Measurements from ENCODE around the gene MAX. TPM values are rescaled to one million over a fixed set of nuclear protein-coding genes. Genes with fewer than 3 reads are reported as not detected.

Gene MAX
- total and polyA plus RNA-seq, 2 donors (not counting 1 experiment from before 2014, with no cell fraction given), result 35.0 to 85.8 TPM

GRCh38 chr14:65057695-65058094 is 44.6 kb downstream of the MAX start:
- no peaks in the 10 kb centered on the region for H3K27me3 ChIP-seq (ENCODE audit: control insufficient read depth, insufficient read depth, low read length)

GRCh38 chr14:65054471-65055085 is 47.7 kb downstream of the MAX start:
- no peaks in the 10 kb centered on the region for H3K4me1 ChIP-seq (ENCODE audit: control insufficient read depth, extremely low read depth, insufficient read depth, low read length)
- no peaks in the 10 kb centered on the region for H3K36me3 ChIP-seq (ENCODE audit: control insufficient read depth, insufficient read depth, low read length)
- no peaks in the 10 kb centered on the region for H3K9me3 ChIP-seq (ENCODE audit: control insufficient read depth, insufficient read depth, low read depth, low read length)
- no peaks in the 10 kb centered on the region for H3K27me3 ChIP-seq (ENCODE audit: control insufficient read depth, insufficient read depth, low read length)
- no peak overlapping the region for H3K4me2 ChIP-seq (ENCODE audit: extremely low read depth, insufficient read depth, low read length)
- H3K9ac ChIP-seq (ENCODE audit: insufficient read depth, low read length), result no peak overlapping the region
- H2AFZ ChIP-seq (ENCODE audit: low read length), result no peak overlapping the region
- no peak for DNase-seq (ENCODE audit: low read depth in 2 of 2)
- no peak overlapping the region for H3K4me3 ChIP-seq (replicated peaks in 1 of 4; ENCODE audit: control extremely low read depth in 1 of 4, insufficient read depth in 1 of 4, low read depth in 3 of 4, low read length in 4 of 4)
- H3K79me2 ChIP-seq (ENCODE audit: control insufficient read depth, insufficient read depth, low read length), result no peaks in the 10 kb centered on the region
- H4K20me1 ChIP-seq (ENCODE audit: control insufficient read depth, extremely low read depth, insufficient read depth, low read length), result no peaks in the 10 kb centered on the region
- no peak overlapping the region for H3K27ac ChIP-seq (ENCODE audit: insufficient read depth, low read length)
- TF ChIP-seq CTCF (conservative IDR thresholded peaks at IDR 0.05 in 1 of 2, IDR thresholded peaks at IDR 0.05 in 1 of 2; ENCODE audit: low read depth in 1 of 2, low read length in 2 of 2), result no peak
- no peak for TF ChIP-seq EZH2 (IDR thresholded peaks at IDR 0.05; ENCODE audit: low read length, missing control alignments)

More at GRCh38 chr14:65057695-65058094, 44.6 kb downstream of the MAX start:
- H3K9me3 ChIP-seq (ENCODE audit: control insufficient read depth, insufficient read depth, low read depth, low read length), result no peaks in the 10 kb centered on the region
- TF ChIP-seq CTCF (conservative IDR thresholded peaks at IDR 0.05 in 1 of 2, IDR thresholded peaks at IDR 0.05 in 1 of 2; ENCODE audit: low read depth in 1 of 2, low read length in 2 of 2) (no peak), EZH2 (IDR thresholded peaks at IDR 0.05; ENCODE audit: low read length, missing control alignments) (no peak)
- H2AFZ ChIP-seq (ENCODE audit: low read length), result no peak overlapping the region
- peaks cover 4% of the 10 kb centered on the region for H3K36me3 ChIP-seq (ENCODE audit: control insufficient read depth, insufficient read depth, low read length)
- no peak overlapping the region for H3K27ac ChIP-seq (ENCODE audit: insufficient read depth, low read length)
- H3K4me1 ChIP-seq (ENCODE audit: control insufficient read depth, extremely low read depth, insufficient read depth, low read length), result no peaks in the 10 kb centered on the region
- H3K4me3 ChIP-seq (replicated peaks in 1 of 4; ENCODE audit: control extremely low read depth in 1 of 4, insufficient read depth in 1 of 4, low read depth in 3 of 4, low read length in 4 of 4), result no peak overlapping the region
- DNase-seq (ENCODE audit: low read depth in 2 of 2), result no peak
- H3K79me2 ChIP-seq (ENCODE audit: control insufficient read depth, insufficient read depth, low read length), result no peaks in the 10 kb centered on the region
- no peak overlapping the region for H3K4me2 ChIP-seq (ENCODE audit: extremely low read depth, insufficient read depth, low read length)
- H4K20me1 ChIP-seq (ENCODE audit: control insufficient read depth, extremely low read depth, insufficient read depth, low read length), result no peaks in the 10 kb centered on the region
- no peak overlapping the region for H3K9ac ChIP-seq (ENCODE audit: insufficient read depth, low read length)

GRCh38 chr14:65053466-65053865 is 48.9 kb downstream of the MAX start:
- Histone ChIP-seq H3K27me3 (ENCODE audit: control insufficient read depth, insufficient read depth, low read length) (no peaks in the 10 kb centered on the region), H3K4me3 (replicated peaks in 1 of 4; ENCODE audit: control extremely low read depth in 1 of 4, insufficient read depth in 1 of 4, low read depth in 3 of 4, low read length in 4 of 4) (no peak overlapping the region), H3K79me2 (ENCODE audit: control insufficient read depth, insufficient read depth, low read length) (no peaks in the 10 kb centered on the region), H3K4me1 (ENCODE audit: control insufficient read depth, extremely low read depth, insufficient read depth, low read length) (no peaks in the 10 kb centered on the region), H2AFZ (ENCODE audit: low read length) (no peak overlapping the region), H4K20me1 (ENCODE audit: control insufficient read depth, extremely low read depth, insufficient read depth, low read length) (no peaks in the 10 kb centered on the region), H3K9ac (ENCODE audit: insufficient read depth, low read length) (no peak overlapping the region), H3K4me2 (ENCODE audit: extremely low read depth, insufficient read depth, low read length) (no peak overlapping the region), H3K36me3 (ENCODE audit: control insufficient read depth, insufficient read depth, low read length) (no peaks in the 10 kb centered on the region), H3K27ac (ENCODE audit: insufficient read depth, low read length) (no peak overlapping the region), H3K9me3 (ENCODE audit: control insufficient read depth, insufficient read depth, low read depth, low read length) (no peaks in the 10 kb centered on the region)
- TF ChIP-seq EZH2 (IDR thresholded peaks at IDR 0.05; ENCODE audit: low read length, missing control alignments) (no peak), CTCF (conservative IDR thresholded peaks at IDR 0.05 in 1 of 2, IDR thresholded peaks at IDR 0.05 in 1 of 2; ENCODE audit: low read depth in 1 of 2, low read length in 2 of 2) (no peak)
- DNase-seq (ENCODE audit: low read depth in 2 of 2), result no peak

Measured in fibroblast of lung (primary cell).